Body of pancreas (tissue), 4 donors: Measurements from ENCODE around the gene CDH4. TPM values are rescaled to one million over a fixed set of nuclear protein-coding genes. Genes with fewer than 3 reads are reported as not detected.
"Not testable (repeated sequence)": the region's sequence is repeated elsewhere in the genome, so short reads cannot be mapped to it uniquely, and the experiment has no call there.

ENCODE experiments used
- ATAC-seq: fragments of 150-250 bp; one replicate; pipeline ENCODE4 v1.9.1; 2016
- DNase-seq, 4 donors: peaks; one replicate each; pipeline ENCODE4 v3.0.0-alpha.2; 2019
- H3K27ac ChIP-seq, 4 donors: fragments of 200-600 bp; sonication (generic); 1 replicate in 3 of 4; 2 replicates in 1 of 4; pipeline versions ENCODE4 v1.5.1 to v1.6.1; 2016 to 2019; ENCODE audit warnings: mild to moderate bottlenecking in 1 of 4, mixed read lengths in 1 of 4, moderate library complexity in 1 of 4
- H3K27me3 ChIP-seq, 2 donors: fragments of 200-600 bp; sonication (generic); one replicate each; pipeline ENCODE4 v1.6.0; 2016; ENCODE audit warnings: mild to moderate bottlenecking in 1 of 2
- H3K36me3 ChIP-seq, 2 donors: fragments of 200-600 bp; sonication (generic); replicated peaks in 1 of 2; 2 replicates each; pipeline ENCODE4 v1.5.1; 2016; ENCODE audit warnings: low read depth in 2 of 2; ENCODE audit not compliant: insufficient read depth in 1 of 2
- H3K4me1 ChIP-seq: fragments of 200-600 bp; sonication (generic); one replicate; pipeline ENCODE4 v1.6.0; 2016
- H3K4me3 ChIP-seq, 2 donors: fragments of 200-600 bp; sonication (generic); 1 replicate in 1 of 2; 2 replicates in 1 of 2; pipeline ENCODE4 v1.5.1; 2016 to 2019
- H3K9me3 ChIP-seq, 3 donors: fragments of 200-600 bp; sonication (generic); 1 replicate in 2 of 3; 2 replicates in 1 of 3; pipeline ENCODE4 v1.5.1; 2016
- POLR2A ChIP-seq, 3 donors: fragments of 450-650 bp; IDR thresholded peaks; one replicate each; pipeline ENCODE4 v1.6.1; 2016; ENCODE audit warnings: antibody characterized with exemption in 3 of 3, mild to moderate bottlenecking in 2 of 3
- WGBS, 2 donors: methylation state at CpG; one replicate each; pipeline ENCODE4 v1.1.5; 2017; 5-methylcytosine and 5-hydroxymethylcytosine counted together
- intact Hi-C: fragments of 100-400 bp; cut with DNase I; formaldehyde crosslinking; loops from one replicate; pipeline ENCODE4 v1.15.1; 2023
- total RNA-seq, 2 donors: library from RNA; depleted of rRNA; stranded (reverse); fragments of >200 nt; gene quantifications; one replicate each; pipeline ENCODE4 v1.1.0, GENCODE V29; 2016
- TF ChIP-seq, protein P1 (sequence below), 7 experiments: fragments of 450-650 bp in 4 of 7; fragments of 200-600 bp in 3 of 7; sonication (generic) in 3 of 7; IDR thresholded peaks; one replicate each; pipeline ENCODE4 v1.5.1; 2016 to 2019; ENCODE audit warnings: antibody characterized with exemption in 7 of 7

The CDH4 gene
- total RNA-seq, 2 donors from 2014 or later = 0.33 to 0.52 TPM

DNA sequence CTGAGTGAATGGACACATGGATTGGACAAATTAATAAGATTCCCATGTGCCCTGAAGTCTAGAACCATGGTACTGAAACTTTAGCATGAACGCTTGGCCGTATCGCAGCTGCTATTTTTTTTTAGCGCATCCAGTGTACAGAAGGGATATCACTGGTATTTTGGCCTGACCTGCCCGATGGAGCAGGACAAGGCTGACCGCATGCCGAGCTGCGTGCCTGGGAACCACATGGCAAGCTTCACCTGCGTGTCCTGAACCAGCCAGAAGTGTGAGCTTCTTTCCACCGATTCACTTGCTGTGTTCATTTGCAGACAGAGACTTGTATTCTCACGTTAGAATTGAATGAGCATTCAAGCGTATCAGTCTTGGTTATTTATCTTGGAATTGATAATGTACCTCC is 145.7 kb downstream of the CDH4 start:
- intact Hi-C loops = no loop called here
- ATAC-seq (no peak), DNase-seq (no peak)
- H3K27me3 ChIP-seq = no peaks in the 10 kb centered on the region
- no peaks in the 10 kb centered on the region for H3K4me1 ChIP-seq
- TF ChIP-seq, protein P1, sequence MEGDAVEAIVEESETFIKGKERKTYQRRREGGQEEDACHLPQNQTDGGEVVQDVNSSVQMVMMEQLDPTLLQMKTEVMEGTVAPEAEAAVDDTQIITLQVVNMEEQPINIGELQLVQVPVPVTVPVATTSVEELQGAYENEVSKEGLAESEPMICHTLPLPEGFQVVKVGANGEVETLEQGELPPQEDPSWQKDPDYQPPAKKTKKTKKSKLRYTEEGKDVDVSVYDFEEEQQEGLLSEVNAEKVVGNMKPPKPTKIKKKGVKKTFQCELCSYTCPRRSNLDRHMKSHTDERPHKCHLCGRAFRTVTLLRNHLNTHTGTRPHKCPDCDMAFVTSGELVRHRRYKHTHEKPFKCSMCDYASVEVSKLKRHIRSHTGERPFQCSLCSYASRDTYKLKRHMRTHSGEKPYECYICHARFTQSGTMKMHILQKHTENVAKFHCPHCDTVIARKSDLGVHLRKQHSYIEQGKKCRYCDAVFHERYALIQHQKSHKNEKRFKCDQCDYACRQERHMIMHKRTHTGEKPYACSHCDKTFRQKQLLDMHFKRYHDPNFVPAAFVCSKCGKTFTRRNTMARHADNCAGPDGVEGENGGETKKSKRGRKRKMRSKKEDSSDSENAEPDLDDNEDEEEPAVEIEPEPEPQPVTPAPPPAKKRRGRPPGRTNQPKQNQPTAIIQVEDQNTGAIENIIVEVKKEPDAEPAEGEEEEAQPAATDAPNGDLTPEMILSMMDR (IDR thresholded peaks at IDR 0.05) = no peak
- TF ChIP-seq POLR2A (IDR thresholded peaks at IDR 0.05) = no peak
- WGBS, 2 donors = 80 to 83% methylated on average over 11 to 12 of the region's 12 CpGs
- H3K4me3 ChIP-seq = no peak overlapping the region
- no peak overlapping the region for H3K27ac ChIP-seq
- no peaks in the 10 kb centered on the region for H3K9me3 ChIP-seq
- H3K36me3 ChIP-seq = no peaks in the 10 kb centered on the region

DNA sequence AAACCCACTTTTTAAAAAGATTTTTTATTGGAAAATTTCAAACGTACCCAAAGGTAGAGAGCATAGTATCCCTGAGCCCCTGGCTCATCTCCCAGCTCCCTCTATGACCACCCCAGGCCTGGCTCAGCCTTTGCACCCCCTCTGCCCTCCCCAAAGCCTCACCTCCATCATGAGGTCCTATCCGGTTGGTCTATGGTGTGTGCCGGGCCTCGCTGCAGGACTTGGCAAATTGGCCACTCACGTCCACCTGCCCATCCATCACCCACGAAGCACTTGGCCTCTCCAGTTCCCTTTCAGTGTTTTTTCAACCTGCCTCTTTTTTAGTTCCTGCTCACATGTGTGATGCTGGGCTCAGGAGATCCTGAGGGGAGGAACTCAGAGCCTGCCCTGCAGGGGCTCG is 147.4 kb downstream of the CDH4 start:
- Histone ChIP-seq H3K9me3 (no peaks in the 10 kb centered on the region), H3K4me1 (no peaks in the 10 kb centered on the region), H3K36me3 (no peaks in the 10 kb centered on the region), H3K27me3 (no peaks in the 10 kb centered on the region), H3K27ac (no peak overlapping the region), H3K4me3 (no peak overlapping the region)
- no peak for DNase-seq
- intact Hi-C loops = no loop called here
- TF ChIP-seq, protein P1 (IDR thresholded peaks at IDR 0.05) = no peak
- TF ChIP-seq POLR2A (IDR thresholded peaks at IDR 0.05) = no peak
- 75 to 90% methylated on average over 7 of the region's 7 CpGs for WGBS, 2 donors
- no peak for ATAC-seq

DNA sequence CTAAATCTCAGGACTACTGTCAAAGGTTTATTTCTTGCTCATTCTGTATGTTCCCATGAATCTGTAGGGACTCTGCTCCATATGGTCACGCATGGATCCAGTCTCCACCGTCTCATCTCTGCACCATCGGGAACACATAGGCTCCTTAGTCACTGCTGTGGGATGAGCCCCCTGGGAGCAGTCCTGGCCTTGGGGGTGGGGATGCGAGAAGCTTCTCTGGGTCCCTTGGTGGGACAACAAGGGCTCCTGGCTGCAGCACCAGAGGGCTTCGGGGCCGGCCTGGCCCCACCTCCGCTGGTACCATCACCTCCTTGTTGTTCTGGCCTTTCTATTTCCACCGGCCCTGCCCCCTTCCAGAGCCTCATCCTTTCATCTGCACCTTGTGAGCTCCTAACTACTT is 148.4 kb downstream of the CDH4 start:
- 80 to 85% methylated on average over 8 of the region's 8 CpGs for WGBS, 2 donors
- Histone ChIP-seq H3K9me3 (no peaks in the 10 kb centered on the region), H3K4me1 (no peaks in the 10 kb centered on the region), H3K27ac (no peak overlapping the region), H3K36me3 (no peaks in the 10 kb centered on the region), H3K27me3 (no peaks in the 10 kb centered on the region), H3K4me3 (no peak overlapping the region)
- ATAC-seq (no peak), DNase-seq (no peak)
- intact Hi-C loops = no loop called here
- TF ChIP-seq, protein P1 (IDR thresholded peaks at IDR 0.05) = no peak
- TF ChIP-seq POLR2A (IDR thresholded peaks at IDR 0.05) = no peak

DNA sequence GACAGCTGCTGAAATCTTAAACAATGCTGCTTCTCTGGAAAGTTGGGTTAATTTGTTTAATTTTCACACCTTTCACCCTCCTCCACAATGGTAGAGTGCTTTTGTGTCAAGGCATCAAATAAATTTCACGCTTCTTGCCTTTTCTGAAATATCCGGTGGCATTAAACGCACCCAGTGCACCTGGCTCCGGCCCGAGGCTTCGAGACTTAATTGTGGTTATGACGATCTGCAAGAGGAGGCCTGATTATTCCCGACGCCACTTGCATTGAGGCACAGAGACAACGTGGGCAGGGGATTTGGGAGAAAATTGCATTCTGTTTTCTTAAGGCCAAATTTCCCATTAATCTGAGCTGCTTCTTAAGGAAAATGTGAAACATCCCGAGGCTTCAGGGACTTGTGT is 152.2 kb downstream of the CDH4 start:
- 65 to 76% methylated on average over 11 of the region's 11 CpGs for WGBS, 2 donors
- ATAC-seq (no peak), DNase-seq (no peak)
- H3K36me3 ChIP-seq = no peaks in the 10 kb centered on the region
- H3K4me3 ChIP-seq = no peak overlapping the region
- no peaks in the 10 kb centered on the region for H3K27me3 ChIP-seq
- H3K9me3 ChIP-seq = no peaks in the 10 kb centered on the region
- TF ChIP-seq POLR2A (IDR thresholded peaks at IDR 0.05) = no peak
- TF ChIP-seq, protein P1 (IDR thresholded peaks at IDR 0.05) = no peak
- intact Hi-C loops = no loop called here
- H3K27ac ChIP-seq = no peak overlapping the region
- no peaks in the 10 kb centered on the region for H3K4me1 ChIP-seq

DNA sequence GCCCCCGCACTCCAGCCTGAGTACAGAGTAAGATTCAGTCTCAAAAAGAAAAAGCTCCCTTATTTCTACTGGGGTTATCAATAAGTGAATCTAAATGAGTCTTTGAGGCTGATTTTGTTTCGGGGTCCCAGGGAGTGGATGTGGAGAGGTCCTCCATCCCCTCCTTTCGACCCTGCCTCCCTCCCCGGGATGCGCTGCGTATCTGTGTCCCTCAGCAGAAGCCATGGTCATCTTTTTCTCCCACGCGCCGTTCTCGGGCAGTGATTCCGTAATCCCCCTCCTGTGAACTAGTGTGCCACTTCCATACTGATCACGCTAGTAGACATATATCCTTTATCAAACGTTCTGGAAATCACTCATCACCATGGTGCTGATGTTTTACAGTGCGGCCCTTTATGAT is 152.9 kb downstream of the CDH4 start:
- 81 to 83% methylated on average over 14 of the region's 14 CpGs for WGBS, 2 donors

DNA sequence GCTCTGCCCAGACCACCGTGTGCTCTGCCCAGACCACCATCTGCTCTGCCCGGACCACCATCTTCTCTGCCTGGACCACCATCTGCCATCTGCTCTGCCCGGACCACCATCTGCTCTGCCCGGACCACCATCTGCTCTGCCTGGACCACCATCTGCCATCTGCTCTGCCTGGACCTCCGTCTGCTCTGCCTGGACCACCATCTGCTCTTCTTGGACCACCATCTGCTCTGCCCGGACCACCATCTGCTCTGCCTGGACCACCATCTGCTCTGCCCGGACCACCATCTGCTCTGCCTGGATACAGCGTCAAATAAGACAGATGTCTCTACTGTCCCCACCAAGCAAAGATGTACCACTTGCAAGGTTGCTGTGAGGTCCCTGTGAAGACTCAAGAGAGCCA is 154.7 kb downstream of the CDH4 start:
- H3K27ac ChIP-seq, H3K27me3 ChIP-seq, intact Hi-C loops, ATAC-seq, H3K4me3 ChIP-seq, H3K4me1 ChIP-seq, DNase-seq, H3K9me3 ChIP-seq, H3K36me3 ChIP-seq: not testable (repeated sequence)
- WGBS, 2 donors = 79 to 85% methylated on average over 8 of the region's 8 CpGs

More for the DNA sequence above, 152.9 kb downstream of the CDH4 start:
- DNase-seq = no peak
- Histone ChIP-seq H3K36me3 (no peaks in the 10 kb centered on the region), H3K27me3 (no peaks in the 10 kb centered on the region), H3K27ac (no peak overlapping the region), H3K4me3 (no peak overlapping the region), H3K9me3 (no peaks in the 10 kb centered on the region), H3K4me1 (no peaks in the 10 kb centered on the region)
- intact Hi-C loops = no loop called here
- ATAC-seq = no peak
- TF ChIP-seq, protein P1 (IDR thresholded peaks at IDR 0.05) = no peak
- no peak for TF ChIP-seq POLR2A (IDR thresholded peaks at IDR 0.05)
